Type B pancreatic cell (in vitro differentiated cells): ENCODE data around the gene FLAD1. TPM values are rescaled to one million over a fixed set of nuclear protein-coding genes. Genes with fewer than 3 reads are reported as not detected.

ENCODE experiments used
- DNase-seq: peaks from one replicate; pipeline ENCODE4 v3.0.0; 2021; ENCODE audit warnings: mixed read lengths; ENCODE audit not compliant: unreplicated experiment; ENCODE audit errors: extremely low spot score
- H3K27ac Mint-ChIP-seq: 2 replicates; pipeline ENCODE4 v1.8.0; 2021; ENCODE audit warnings: mild to moderate bottlenecking, mixed read lengths
- H3K27me3 Mint-ChIP-seq: 2 replicates; pipeline ENCODE4 v1.8.0; 2021; ENCODE audit warnings: mixed read lengths
- H3K36me3 Mint-ChIP-seq: 2 replicates; pipeline ENCODE4 v1.8.0; 2021; ENCODE audit warnings: mixed read lengths
- H3K4me1 Mint-ChIP-seq: one replicate; pipeline ENCODE4 v1.8.0; 2021; ENCODE audit warnings: mixed read lengths; ENCODE audit not compliant: unreplicated experiment
- H3K4me3 Mint-ChIP-seq: 2 replicates; pipeline ENCODE4 v1.8.0; 2021; ENCODE audit warnings: mild to moderate bottlenecking, mixed read lengths
- H3K9me3 Mint-ChIP-seq: 2 replicates; pipeline ENCODE4 v1.8.0; 2021; ENCODE audit warnings: mixed read lengths
- total RNA-seq: library from RNA; stranded (reverse); gene quantifications from 2 replicates; pipeline ENCODE4 v1.2.1, GENCODE V29; 2021; ENCODE audit warnings: low replicate concordance
- TF ChIP-seq, protein P1 (sequence below): fragments of 200-600 bp; sonication (generic); conservative IDR thresholded peaks from 2 replicates; pipeline ENCODE4 v1.5.0; 2021; ENCODE audit warnings: antibody characterized with exemption, mild to moderate bottlenecking

Gene FLAD1
- total RNA-seq, 1 donor from 2014 or later, result 59.0 TPM

DNA sequence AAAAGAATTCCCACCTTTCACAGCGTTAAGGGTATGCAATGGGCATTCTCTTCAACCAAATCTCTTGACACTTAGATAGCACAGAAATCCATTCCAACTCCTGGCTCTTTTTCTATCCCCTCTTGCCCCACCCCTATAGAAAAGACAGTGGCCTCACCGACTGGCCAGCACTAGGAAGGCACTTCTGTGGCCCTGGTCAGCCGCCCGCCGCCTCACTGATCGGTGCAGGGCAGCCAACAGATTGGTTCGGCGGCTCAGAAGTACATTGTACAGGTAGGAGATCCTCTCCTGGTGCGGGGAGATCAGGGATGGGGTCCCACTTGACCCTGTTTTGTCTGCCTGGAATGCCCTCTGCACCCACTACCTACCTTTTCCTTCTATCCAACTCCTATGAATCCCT lies 41.2 kb downstream of the FLAD1 start:
- Mint-ChIP-seq H3K9me3 (no peaks in the 10 kb centered on the region), H3K27ac (no peak overlapping the region), H3K27me3 (peaks cover 4% of the 10 kb centered on the region), H3K4me3 (no peak overlapping the region), H3K4me1 (peaks cover 19% of the 10 kb centered on the region), H3K36me3 (no peaks in the 10 kb centered on the region)
- no peak for DNase-seq
- TF ChIP-seq, protein P1, sequence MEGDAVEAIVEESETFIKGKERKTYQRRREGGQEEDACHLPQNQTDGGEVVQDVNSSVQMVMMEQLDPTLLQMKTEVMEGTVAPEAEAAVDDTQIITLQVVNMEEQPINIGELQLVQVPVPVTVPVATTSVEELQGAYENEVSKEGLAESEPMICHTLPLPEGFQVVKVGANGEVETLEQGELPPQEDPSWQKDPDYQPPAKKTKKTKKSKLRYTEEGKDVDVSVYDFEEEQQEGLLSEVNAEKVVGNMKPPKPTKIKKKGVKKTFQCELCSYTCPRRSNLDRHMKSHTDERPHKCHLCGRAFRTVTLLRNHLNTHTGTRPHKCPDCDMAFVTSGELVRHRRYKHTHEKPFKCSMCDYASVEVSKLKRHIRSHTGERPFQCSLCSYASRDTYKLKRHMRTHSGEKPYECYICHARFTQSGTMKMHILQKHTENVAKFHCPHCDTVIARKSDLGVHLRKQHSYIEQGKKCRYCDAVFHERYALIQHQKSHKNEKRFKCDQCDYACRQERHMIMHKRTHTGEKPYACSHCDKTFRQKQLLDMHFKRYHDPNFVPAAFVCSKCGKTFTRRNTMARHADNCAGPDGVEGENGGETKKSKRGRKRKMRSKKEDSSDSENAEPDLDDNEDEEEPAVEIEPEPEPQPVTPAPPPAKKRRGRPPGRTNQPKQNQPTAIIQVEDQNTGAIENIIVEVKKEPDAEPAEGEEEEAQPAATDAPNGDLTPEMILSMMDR, result no peak

DNA sequence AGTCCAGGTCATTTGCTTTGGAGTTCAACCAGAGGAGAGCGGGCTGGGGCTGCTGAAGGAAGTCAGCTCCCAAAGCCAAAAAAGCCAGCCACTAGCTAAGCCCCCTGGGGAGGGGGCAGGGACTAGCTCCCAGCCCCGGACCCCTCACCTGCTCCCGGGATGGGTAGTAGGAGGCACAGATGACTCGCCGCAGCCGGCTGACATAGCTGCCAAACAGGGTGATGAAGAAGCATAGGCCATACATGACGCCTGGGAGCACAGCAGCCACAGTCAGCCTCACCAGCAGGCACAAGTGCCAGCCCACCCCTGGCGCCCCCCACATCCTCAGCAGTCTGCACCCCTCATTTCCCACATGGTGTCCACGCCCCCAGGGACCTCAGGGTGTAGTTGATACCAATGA lies 43.0 kb downstream of the FLAD1 start:
- no peak overlapping the region for H3K27ac Mint-ChIP-seq
- no peak for DNase-seq
- peaks cover 4% of the 10 kb centered on the region for H3K27me3 Mint-ChIP-seq
- no peaks in the 10 kb centered on the region for H3K9me3 Mint-ChIP-seq
- no peaks in the 10 kb centered on the region for H3K36me3 Mint-ChIP-seq
- H3K4me3 Mint-ChIP-seq, result no peak overlapping the region
- TF ChIP-seq, protein P1, result no peak
- H3K4me1 Mint-ChIP-seq, result peaks cover 10% of the 10 kb centered on the region

DNA sequence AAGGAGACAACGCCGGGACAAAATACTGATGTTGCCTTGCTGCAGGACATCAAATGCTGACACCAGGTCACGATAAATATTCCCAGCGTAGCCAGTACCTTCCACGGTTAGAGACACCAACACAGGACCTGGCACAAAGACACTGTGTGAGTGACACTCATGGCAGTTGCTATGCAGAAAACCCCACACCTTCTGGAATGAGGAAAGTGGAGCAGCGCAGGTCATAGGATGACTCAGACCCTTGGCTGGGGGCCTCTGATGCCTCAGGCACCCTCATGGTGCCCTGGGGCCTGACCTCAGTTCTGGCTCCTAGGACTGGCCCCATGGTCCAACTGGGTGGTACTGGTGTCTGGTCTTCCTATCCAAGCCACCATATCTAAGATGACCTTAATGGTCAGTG lies 43.4 kb downstream of the FLAD1 start:
- Mint-ChIP-seq H3K9me3 (no peaks in the 10 kb centered on the region), H3K27me3 (peaks cover 4% of the 10 kb centered on the region), H3K27ac (no peak overlapping the region), H3K36me3 (no peaks in the 10 kb centered on the region), H3K4me1 (peaks cover 6% of the 10 kb centered on the region), H3K4me3 (no peak overlapping the region)
- no peak for DNase-seq
- TF ChIP-seq, protein P1, result no peak

DNA sequence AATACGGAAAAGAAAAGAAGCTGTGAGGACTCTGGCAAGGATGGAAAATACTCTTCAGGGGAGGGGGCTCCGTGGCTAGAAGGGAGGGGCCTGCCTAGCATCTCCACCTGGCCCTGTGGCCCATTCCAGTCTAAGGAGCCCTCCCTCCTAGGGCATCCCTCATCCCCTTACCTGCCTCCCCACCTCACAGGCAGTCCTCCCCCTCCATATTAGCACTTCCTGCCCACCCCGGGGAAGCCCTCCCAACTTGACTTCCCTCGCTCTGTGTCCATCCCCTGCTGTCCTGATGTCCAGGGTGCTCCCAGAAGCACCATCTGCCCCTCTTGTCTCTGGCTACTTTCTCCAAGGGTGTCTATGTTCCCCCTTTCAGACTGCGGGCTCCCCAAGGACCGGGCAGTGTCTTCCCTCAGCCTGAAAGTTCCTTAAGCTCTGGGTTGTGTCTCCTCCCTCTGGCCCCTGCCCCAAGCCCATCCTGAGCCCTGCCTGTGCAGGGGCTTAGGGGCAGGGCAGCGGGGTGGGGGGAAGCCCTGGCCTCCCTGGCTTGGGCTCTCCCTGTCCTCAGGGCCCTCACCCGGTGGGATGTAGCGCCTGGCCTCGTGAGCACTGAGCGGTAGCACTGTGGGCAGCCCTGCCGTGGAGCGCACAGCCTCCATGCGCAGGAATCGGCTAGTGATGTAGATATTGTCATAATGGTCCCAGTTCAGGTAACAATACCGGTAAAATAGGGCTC lies 46.5 kb downstream of the FLAD1 start:
- Mint-ChIP-seq H3K4me1 (no peaks in the 10 kb centered on the region), H3K4me3 (no peak overlapping the region), H3K27ac (no peak overlapping the region), H3K36me3 (no peaks in the 10 kb centered on the region), H3K27me3 (peaks cover 4% of the 10 kb centered on the region), H3K9me3 (no peaks in the 10 kb centered on the region)
- TF ChIP-seq, protein P1, result no peak
- no peak for DNase-seq

DNA sequence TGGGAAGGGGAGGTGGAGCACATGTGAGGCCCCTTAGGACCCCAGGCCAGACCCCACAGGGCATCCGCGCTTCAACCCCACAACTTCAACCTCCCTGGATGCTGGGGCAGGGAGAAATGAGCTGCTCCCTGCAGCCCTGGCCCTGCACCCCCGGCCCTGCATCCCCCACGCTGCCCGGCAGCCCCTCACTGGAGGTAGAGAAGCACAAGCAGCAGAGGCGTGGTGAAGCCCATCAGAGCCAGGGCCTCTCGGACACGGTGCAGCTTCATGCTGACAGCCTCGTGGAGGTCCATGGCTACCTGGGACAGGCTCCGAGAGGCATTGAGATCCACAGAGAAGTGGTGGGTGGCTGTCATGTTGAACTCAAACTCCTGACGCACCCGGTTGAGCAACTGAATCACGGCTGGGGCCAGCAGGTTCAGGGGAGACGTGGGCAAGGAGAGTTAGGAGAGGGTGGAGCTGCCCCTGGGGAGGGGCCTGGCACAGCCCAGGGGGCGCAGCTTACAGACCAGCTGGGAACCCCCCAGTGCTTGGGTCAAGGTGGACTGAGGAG lies 47.2 kb downstream of the FLAD1 start:
- TF ChIP-seq, protein P1, result no peak
- Mint-ChIP-seq H3K4me1 (no peaks in the 10 kb centered on the region), H3K36me3 (no peaks in the 10 kb centered on the region), H3K27ac (no peak overlapping the region), H3K4me3 (no peak overlapping the region), H3K9me3 (no peaks in the 10 kb centered on the region), H3K27me3 (peaks cover 4% of the 10 kb centered on the region)
- no peak for DNase-seq
